ENCODE results near the gene REST. TPM values are rescaled to one million over a fixed set of nuclear protein-coding genes. Genes with fewer than 3 reads are reported as not detected.

Gene REST
- total RNA-seq, 1 experiment from 2014 or later = 28.3 TPM

DNA sequence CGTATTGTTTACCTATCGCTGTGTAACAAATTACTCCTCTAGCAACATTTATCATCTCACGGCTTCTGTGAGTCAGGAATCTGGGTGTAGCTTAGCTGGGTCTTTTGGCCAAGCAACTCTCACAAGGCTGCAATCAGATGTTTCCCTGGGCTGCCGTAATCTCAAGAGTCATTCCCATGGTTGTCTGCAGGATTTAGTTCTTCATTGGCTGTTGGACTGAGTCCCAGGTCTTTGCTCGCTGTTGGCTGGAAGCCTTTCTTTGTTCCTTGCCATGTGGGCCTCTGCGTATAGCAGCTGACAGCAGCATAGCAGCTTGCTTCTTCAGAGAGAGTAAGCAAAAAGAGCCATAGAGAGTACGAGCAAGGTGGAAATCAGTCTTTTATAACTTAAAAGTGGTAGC lies 87.8 kb downstream of the REST start:
- intact Hi-C loops (cut with micrococcal nuclease; ENCODE audit: unreplicated experiment) = no loop called here
- 0 out of 2 replicates have a peak, but pooled peaks cover 13% of the 10 kb centered on the region for H3K79me2 ChIP-seq (ENCODE audit: low read depth)
- no peaks in the 10 kb centered on the region for H3K4me1 ChIP-seq (replicated peaks; ENCODE audit: insufficient read depth)
- TF ChIP-seq, protein P1, sequence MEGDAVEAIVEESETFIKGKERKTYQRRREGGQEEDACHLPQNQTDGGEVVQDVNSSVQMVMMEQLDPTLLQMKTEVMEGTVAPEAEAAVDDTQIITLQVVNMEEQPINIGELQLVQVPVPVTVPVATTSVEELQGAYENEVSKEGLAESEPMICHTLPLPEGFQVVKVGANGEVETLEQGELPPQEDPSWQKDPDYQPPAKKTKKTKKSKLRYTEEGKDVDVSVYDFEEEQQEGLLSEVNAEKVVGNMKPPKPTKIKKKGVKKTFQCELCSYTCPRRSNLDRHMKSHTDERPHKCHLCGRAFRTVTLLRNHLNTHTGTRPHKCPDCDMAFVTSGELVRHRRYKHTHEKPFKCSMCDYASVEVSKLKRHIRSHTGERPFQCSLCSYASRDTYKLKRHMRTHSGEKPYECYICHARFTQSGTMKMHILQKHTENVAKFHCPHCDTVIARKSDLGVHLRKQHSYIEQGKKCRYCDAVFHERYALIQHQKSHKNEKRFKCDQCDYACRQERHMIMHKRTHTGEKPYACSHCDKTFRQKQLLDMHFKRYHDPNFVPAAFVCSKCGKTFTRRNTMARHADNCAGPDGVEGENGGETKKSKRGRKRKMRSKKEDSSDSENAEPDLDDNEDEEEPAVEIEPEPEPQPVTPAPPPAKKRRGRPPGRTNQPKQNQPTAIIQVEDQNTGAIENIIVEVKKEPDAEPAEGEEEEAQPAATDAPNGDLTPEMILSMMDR (conservative IDR thresholded peaks at IDR 0.05) = no peak
- TF ChIP-seq EZH2 (IDR thresholded peaks at IDR 0.05; ENCODE audit: low read depth) = no peak
- peaks cover 10% of the 10 kb centered on the region for H4K20me1 ChIP-seq (ENCODE audit: insufficient read depth)
- BruUV-seq (replicated peaks) = no TSS peak
- ChIA-PET POLR2A (ENCODE audit: unreplicated experiment) (no interaction called here), CTCF (no interaction called here)
- H2AFZ ChIP-seq = no peak overlapping the region
- H3K27me3 ChIP-seq (ENCODE audit: insufficient read depth, low read depth) = no peaks in the 10 kb centered on the region
- no peaks in the 10 kb centered on the region for H3F3A ChIP-seq (ENCODE audit: insufficient read depth, low read depth)
- no peak overlapping the region for H3K4me2 ChIP-seq
- no peak for DNase-seq
- no peak overlapping the region for H3K27ac ChIP-seq
- H3K36me3 ChIP-seq (ENCODE audit: low read depth) = peaks cover 12% of the 10 kb centered on the region
- H3K4me3 ChIP-seq = no peak overlapping the region
- H3K9me3 ChIP-seq (ENCODE audit: insufficient read depth, low read depth) = no peaks in the 10 kb centered on the region
- H3K9me2 ChIP-seq (ENCODE audit: insufficient read depth) = no peaks in the 10 kb centered on the region

DNA sequence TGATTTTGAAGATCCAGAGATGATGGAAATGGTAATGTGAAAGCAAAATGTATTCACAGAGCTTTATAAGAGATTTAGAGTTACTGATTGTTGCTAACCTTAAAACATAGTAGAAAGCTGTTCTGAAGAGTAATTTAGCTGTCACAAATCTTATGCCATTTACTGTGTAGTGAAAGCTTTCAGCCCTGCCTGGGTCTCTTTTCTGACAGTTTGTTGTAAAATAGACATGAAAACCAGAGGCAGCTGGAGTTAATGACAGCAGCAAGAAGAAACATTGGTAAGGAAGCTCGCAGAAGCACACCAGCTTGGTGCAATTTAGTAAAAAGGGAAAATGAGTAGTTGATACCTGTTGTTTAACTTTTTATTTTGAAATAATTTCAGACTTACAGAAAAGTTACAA lies 92.1 kb downstream of the REST start:
- H3K27ac ChIP-seq = no peak overlapping the region
- H3K4me1 ChIP-seq (replicated peaks; ENCODE audit: insufficient read depth) = no peaks in the 10 kb centered on the region
- no peaks in the 10 kb centered on the region for H3F3A ChIP-seq (ENCODE audit: insufficient read depth, low read depth)
- H3K79me2 ChIP-seq (ENCODE audit: low read depth) = no peaks in the 10 kb centered on the region
- H3K9me3 ChIP-seq (ENCODE audit: insufficient read depth, low read depth) = no peaks in the 10 kb centered on the region
- H3K4me3 ChIP-seq = no peak overlapping the region
- H3K4me2 ChIP-seq = no peak overlapping the region
- DNase-seq = no peak
- no peaks in the 10 kb centered on the region for H3K9me2 ChIP-seq (ENCODE audit: insufficient read depth)
- BruUV-seq (replicated peaks) = no TSS peak
- no peak overlapping the region for H2AFZ ChIP-seq
- intact Hi-C loops (cut with micrococcal nuclease; ENCODE audit: unreplicated experiment) = no loop called here
- H4K20me1 ChIP-seq (ENCODE audit: insufficient read depth) = peaks cover 10% of the 10 kb centered on the region; the same call in 1 of the 2 replicates
- POLR2A ChIA-PET (ENCODE audit: unreplicated experiment) = interaction anchor here (0.5 kb wide), 1 partner anchor 21 kb away, joined by 8 read pairs; the partner anchor contains the start of gene POLR2B
- TF ChIP-seq EZH2 (IDR thresholded peaks at IDR 0.05; ENCODE audit: low read depth) = no peak
- TF ChIP-seq, protein P1 (conservative IDR thresholded peaks at IDR 0.05) = no peak
- no peaks in the 10 kb centered on the region for H3K27me3 ChIP-seq (ENCODE audit: insufficient read depth, low read depth)
- peaks cover 5% of the 10 kb centered on the region; the same call in 1 of the 2 replicates for H3K36me3 ChIP-seq (ENCODE audit: low read depth)
- CTCF ChIA-PET = no interaction called here

DNA sequence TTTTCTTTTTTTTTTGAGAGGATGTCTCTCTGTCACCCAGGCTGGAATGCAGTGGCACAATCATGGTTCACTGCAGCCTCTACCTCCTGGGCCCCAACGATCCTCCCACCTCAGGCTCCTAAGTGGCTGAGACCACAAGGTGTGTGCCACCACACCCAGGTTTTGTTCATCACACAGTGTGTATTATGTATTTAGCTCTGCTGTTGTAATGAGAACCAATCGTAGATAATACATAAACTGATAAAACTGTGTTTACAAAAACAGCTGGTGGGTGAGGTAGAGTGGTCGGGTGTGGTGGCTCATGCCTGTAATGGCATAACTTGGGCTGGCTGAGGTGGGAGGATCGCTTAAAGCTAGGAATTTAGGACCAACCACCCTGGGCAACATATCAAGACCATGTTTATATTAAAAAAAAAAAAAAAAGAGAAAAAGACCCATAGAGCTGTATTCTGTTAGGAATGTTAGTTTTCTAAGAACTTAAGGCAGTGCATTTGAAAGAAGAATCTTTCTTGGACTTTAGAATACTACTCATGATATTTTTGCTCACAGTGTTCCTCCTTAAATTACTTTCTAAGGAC lies 105.9 kb downstream of the REST start:
- no peak overlapping the region for H3K4me3 ChIP-seq
- intact Hi-C loops (cut with micrococcal nuclease; ENCODE audit: unreplicated experiment) = no loop called here
- H3K79me2 ChIP-seq (ENCODE audit: low read depth) = no peaks in the 10 kb centered on the region
- no peak for DNase-seq
- H3K9me3 ChIP-seq (ENCODE audit: insufficient read depth, low read depth) = no peaks in the 10 kb centered on the region
- CTCF ChIA-PET = no interaction called here
- H3K4me2 ChIP-seq = no peak overlapping the region
- no peaks in the 10 kb centered on the region for H3F3A ChIP-seq (ENCODE audit: insufficient read depth, low read depth)
- no peak overlapping the region for H3K27ac ChIP-seq
- no peaks in the 10 kb centered on the region for H3K9me2 ChIP-seq (ENCODE audit: insufficient read depth)
- no peaks in the 10 kb centered on the region for H3K4me1 ChIP-seq (replicated peaks; ENCODE audit: insufficient read depth)
- no peaks in the 10 kb centered on the region for H3K27me3 ChIP-seq (ENCODE audit: insufficient read depth, low read depth)
- POLR2A ChIA-PET (ENCODE audit: unreplicated experiment) = no interaction called here
- H3K36me3 ChIP-seq (ENCODE audit: low read depth) = 0 out of 2 replicates have a peak, but pooled peaks cover 9% of the 10 kb centered on the region
- BruUV-seq (replicated peaks) = no TSS peak
- H4K20me1 ChIP-seq (ENCODE audit: insufficient read depth) = no peaks in the 10 kb centered on the region; the same call in 1 of the 2 replicates
- no peak overlapping the region for H2AFZ ChIP-seq
- no peak for TF ChIP-seq EZH2 (IDR thresholded peaks at IDR 0.05; ENCODE audit: low read depth)
- TF ChIP-seq, protein P1 (conservative IDR thresholded peaks at IDR 0.05) = no peak

Other genes starting within 250 kb of the REST start
- gene HOPX, start 226.6 kb upstream of the REST start, total RNA-seq (2021) = 0.98 and 1.0 TPM in 2 replicates
- not detected in 2 replicates for gene SPINK2, start 86.2 kb upstream of the REST start, total RNA-seq (2021)
- gene NOA1, start 69.7 kb downstream of the REST start, total RNA-seq (2021) = 24.1 and 25.3 TPM in 2 replicates
- gene POLR2B, start 71.0 kb downstream of the REST start, total RNA-seq (2021) = 62.0 and 77.1 TPM in 2 replicates
- gene IGFBP7, start 202.5 kb downstream of the REST start, total RNA-seq (2021) = 127 and 151 TPM in 2 replicates